DOHH2 (cell line): ENCODE measurements around the gene PPP1R11.

Source experiments
- EZH2phosphoT487 ChIP-seq: fragments of 200-600 bp; sonication (generic); IDR thresholded peaks from 2 replicates; pipeline ENCODE4 v1.6.1; 2017; ENCODE audit warnings: borderline replicate concordance, mild to moderate bottlenecking, antibody characterized with exemption, low read length, moderate library complexity, mixed read lengths
- TF ChIP-seq, protein P1 (sequence below): fragments of 200-600 bp; sonication (generic); IDR thresholded peaks from one replicate; pipeline ENCODE4 v1.5.1; 2014; ENCODE audit warnings: antibody characterized with exemption, mild to moderate bottlenecking, low read depth, low read length; ENCODE audit not compliant: poor library complexity, severe bottlenecking

DNA sequence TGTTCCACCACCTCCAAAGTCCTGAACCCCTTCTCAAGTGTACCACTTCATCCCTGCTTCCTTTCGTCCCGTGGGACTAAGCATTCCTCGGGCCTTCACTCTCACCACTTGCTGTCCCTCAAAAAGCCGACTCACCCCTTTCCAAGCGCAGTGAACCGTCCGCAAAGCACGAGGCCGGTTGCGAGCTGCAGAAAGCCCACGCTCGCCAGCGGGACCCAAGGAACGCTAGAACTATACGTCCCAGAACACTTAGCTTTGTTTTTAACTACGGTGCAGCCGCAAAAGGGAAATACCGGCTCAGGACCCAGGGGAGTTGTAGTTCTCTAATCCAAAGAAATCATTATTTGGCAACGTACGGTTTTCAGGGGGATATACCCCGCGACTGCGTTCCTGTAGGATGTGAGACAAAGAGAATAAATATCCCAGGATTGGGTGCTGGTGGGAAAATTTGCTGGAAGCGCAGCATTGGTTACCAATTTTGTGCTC, 6.3 kb upstream of the PPP1R11 start:
- TF ChIP-seq, protein P1, sequence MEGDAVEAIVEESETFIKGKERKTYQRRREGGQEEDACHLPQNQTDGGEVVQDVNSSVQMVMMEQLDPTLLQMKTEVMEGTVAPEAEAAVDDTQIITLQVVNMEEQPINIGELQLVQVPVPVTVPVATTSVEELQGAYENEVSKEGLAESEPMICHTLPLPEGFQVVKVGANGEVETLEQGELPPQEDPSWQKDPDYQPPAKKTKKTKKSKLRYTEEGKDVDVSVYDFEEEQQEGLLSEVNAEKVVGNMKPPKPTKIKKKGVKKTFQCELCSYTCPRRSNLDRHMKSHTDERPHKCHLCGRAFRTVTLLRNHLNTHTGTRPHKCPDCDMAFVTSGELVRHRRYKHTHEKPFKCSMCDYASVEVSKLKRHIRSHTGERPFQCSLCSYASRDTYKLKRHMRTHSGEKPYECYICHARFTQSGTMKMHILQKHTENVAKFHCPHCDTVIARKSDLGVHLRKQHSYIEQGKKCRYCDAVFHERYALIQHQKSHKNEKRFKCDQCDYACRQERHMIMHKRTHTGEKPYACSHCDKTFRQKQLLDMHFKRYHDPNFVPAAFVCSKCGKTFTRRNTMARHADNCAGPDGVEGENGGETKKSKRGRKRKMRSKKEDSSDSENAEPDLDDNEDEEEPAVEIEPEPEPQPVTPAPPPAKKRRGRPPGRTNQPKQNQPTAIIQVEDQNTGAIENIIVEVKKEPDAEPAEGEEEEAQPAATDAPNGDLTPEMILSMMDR, result no peak
- no peak for TF ChIP-seq EZH2phosphoT487
